ENCODE measurements around the gene CNGA3. TPM values are rescaled to one million over a fixed set of nuclear protein-coding genes. Genes with fewer than 3 reads are reported as not detected.

The CNGA3 gene
- total and polyA plus RNA-seq, 2 donors (not counting 1 experiment from before 2014, with no cell fraction given) = under 0.01 TPM; not detected in 1

- Histone ChIP-seq H3K27ac (ENCODE audit: insufficient read depth, low read length) (no peak overlapping the region), H2AFZ (ENCODE audit: low read length) (no peak overlapping the region), H3K4me3 (replicated peaks in 1 of 4; ENCODE audit: control extremely low read depth in 1 of 4, insufficient read depth in 1 of 4, low read depth in 3 of 4, low read length in 4 of 4) (no peak overlapping the region), H3K4me2 (ENCODE audit: extremely low read depth, insufficient read depth, low read length) (no peak overlapping the region), H3K4me1 (ENCODE audit: control insufficient read depth, extremely low read depth, insufficient read depth, low read length) (no peaks in the 10 kb centered on the region), H3K27me3 (ENCODE audit: control insufficient read depth, insufficient read depth, low read length) (peaks cover 3% of the 10 kb centered on the region), H3K9ac (ENCODE audit: insufficient read depth, low read length) (no peak overlapping the region), H4K20me1 (ENCODE audit: control insufficient read depth, extremely low read depth, insufficient read depth, low read length) (no peaks in the 10 kb centered on the region), H3K36me3 (ENCODE audit: control insufficient read depth, insufficient read depth, low read length) (no peaks in the 10 kb centered on the region), H3K9me3 (ENCODE audit: control insufficient read depth, insufficient read depth, low read depth, low read length) (no peaks in the 10 kb centered on the region), H3K79me2 (ENCODE audit: control insufficient read depth, insufficient read depth, low read length) (no peaks in the 10 kb centered on the region)
- peak; percentile 47 to 77 for DNase-seq (ENCODE audit: low read depth in 2 of 2)
- TF ChIP-seq CTCF (conservative IDR thresholded peaks at IDR 0.05 in 1 of 2, IDR thresholded peaks at IDR 0.05 in 1 of 2; ENCODE audit: low read depth in 1 of 2, low read length in 2 of 2) (peak; percentile 100), EZH2 (IDR thresholded peaks at IDR 0.05; ENCODE audit: low read length, missing control alignments) (no peak)
Measured at GRCh38 chr2:98385050-98385699, 38.9 kb downstream of the CNGA3 start.

- H3K27ac ChIP-seq (ENCODE audit: insufficient read depth, low read length) = no peak overlapping the region
- H3K4me1 ChIP-seq (ENCODE audit: control insufficient read depth, extremely low read depth, insufficient read depth, low read length) = no peaks in the 10 kb centered on the region
Measured at GRCh38 chr2:98387478-98387877, 41.2 kb downstream of the CNGA3 start.

GRCh38 chr2:98388081-98388480, 41.8 kb downstream of the CNGA3 start:
- H4K20me1 ChIP-seq (ENCODE audit: control insufficient read depth, extremely low read depth, insufficient read depth, low read length) = no peaks in the 10 kb centered on the region
- no peak overlapping the region for H3K9ac ChIP-seq (ENCODE audit: insufficient read depth, low read length)
- no peak for DNase-seq (ENCODE audit: low read depth in 2 of 2)
- no peaks in the 10 kb centered on the region for H3K4me1 ChIP-seq (ENCODE audit: control insufficient read depth, extremely low read depth, insufficient read depth, low read length)
- H3K4me3 ChIP-seq (replicated peaks in 1 of 4; ENCODE audit: control extremely low read depth in 1 of 4, insufficient read depth in 1 of 4, low read depth in 3 of 4, low read length in 4 of 4) = no peak overlapping the region
- H3K9me3 ChIP-seq (ENCODE audit: control insufficient read depth, insufficient read depth, low read depth, low read length) = no peaks in the 10 kb centered on the region
- H3K27ac ChIP-seq (ENCODE audit: insufficient read depth, low read length) = no peak overlapping the region
- H2AFZ ChIP-seq (ENCODE audit: low read length) = no peak overlapping the region
- H3K36me3 ChIP-seq (ENCODE audit: control insufficient read depth, insufficient read depth, low read length) = no peaks in the 10 kb centered on the region
- H3K4me2 ChIP-seq (ENCODE audit: extremely low read depth, insufficient read depth, low read length) = no peak overlapping the region
- no peaks in the 10 kb centered on the region for H3K79me2 ChIP-seq (ENCODE audit: control insufficient read depth, insufficient read depth, low read length)
- peaks cover 3% of the 10 kb centered on the region for H3K27me3 ChIP-seq (ENCODE audit: control insufficient read depth, insufficient read depth, low read length)
- TF ChIP-seq CTCF (conservative IDR thresholded peaks at IDR 0.05 in 1 of 2, IDR thresholded peaks at IDR 0.05 in 1 of 2; ENCODE audit: low read depth in 1 of 2, low read length in 2 of 2) (no peak), EZH2 (IDR thresholded peaks at IDR 0.05; ENCODE audit: low read length, missing control alignments) (no peak)

More at GRCh38 chr2:98387478-98387877, 41.2 kb downstream of the CNGA3 start:
- Histone ChIP-seq H3K9me3 (ENCODE audit: control insufficient read depth, insufficient read depth, low read depth, low read length) (no peaks in the 10 kb centered on the region), H3K27me3 (ENCODE audit: control insufficient read depth, insufficient read depth, low read length) (peaks cover 3% of the 10 kb centered on the region), H3K36me3 (ENCODE audit: control insufficient read depth, insufficient read depth, low read length) (no peaks in the 10 kb centered on the region), H3K79me2 (ENCODE audit: control insufficient read depth, insufficient read depth, low read length) (no peaks in the 10 kb centered on the region), H2AFZ (ENCODE audit: low read length) (no peak overlapping the region), H4K20me1 (ENCODE audit: control insufficient read depth, extremely low read depth, insufficient read depth, low read length) (no peaks in the 10 kb centered on the region), H3K9ac (ENCODE audit: insufficient read depth, low read length) (no peak overlapping the region), H3K4me2 (ENCODE audit: extremely low read depth, insufficient read depth, low read length) (no peak overlapping the region), H3K4me3 (replicated peaks in 1 of 4; ENCODE audit: control extremely low read depth in 1 of 4, insufficient read depth in 1 of 4, low read depth in 3 of 4, low read length in 4 of 4) (no peak overlapping the region)
- TF ChIP-seq CTCF (conservative IDR thresholded peaks at IDR 0.05 in 1 of 2, IDR thresholded peaks at IDR 0.05 in 1 of 2; ENCODE audit: low read depth in 1 of 2, low read length in 2 of 2) (no peak), EZH2 (IDR thresholded peaks at IDR 0.05; ENCODE audit: low read length, missing control alignments) (no peak)
- DNase-seq (ENCODE audit: low read depth in 2 of 2) = no peak

Data from fibroblast of lung (primary cell).